Measurements from ENCODE around the gene NSMCE1. TPM values are rescaled to one million over a fixed set of nuclear protein-coding genes. Genes with fewer than 3 reads are reported as not detected.

Gene NSMCE1
- total and polyA plus RNA-seq, 2 of the 8 experiments (the other 6 are each of a cell fraction or from before 2014, with no cell fraction given) = 8.1 to 16.6 TPM

DNA sequence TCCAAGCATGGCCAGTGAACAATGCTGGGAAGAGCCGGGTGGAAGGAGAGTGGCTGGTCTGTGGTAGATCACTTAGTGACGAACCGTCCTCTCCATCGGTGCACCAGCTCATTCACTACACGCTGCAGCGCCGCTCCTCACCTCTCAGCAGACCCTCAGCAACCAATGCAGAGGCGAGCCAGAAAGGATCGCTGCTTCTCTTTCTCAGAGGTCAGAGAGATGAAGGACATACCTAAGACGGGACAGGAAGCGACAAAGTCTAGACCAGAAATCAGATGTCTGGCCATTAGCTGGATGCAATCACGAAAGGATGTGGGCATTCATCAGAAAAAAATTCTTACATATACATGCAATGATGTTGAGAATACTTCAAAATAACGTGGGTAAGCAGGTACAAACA, 26.9 kb downstream of the NSMCE1 start (continued):
- TF ChIP-seq, protein P1, sequence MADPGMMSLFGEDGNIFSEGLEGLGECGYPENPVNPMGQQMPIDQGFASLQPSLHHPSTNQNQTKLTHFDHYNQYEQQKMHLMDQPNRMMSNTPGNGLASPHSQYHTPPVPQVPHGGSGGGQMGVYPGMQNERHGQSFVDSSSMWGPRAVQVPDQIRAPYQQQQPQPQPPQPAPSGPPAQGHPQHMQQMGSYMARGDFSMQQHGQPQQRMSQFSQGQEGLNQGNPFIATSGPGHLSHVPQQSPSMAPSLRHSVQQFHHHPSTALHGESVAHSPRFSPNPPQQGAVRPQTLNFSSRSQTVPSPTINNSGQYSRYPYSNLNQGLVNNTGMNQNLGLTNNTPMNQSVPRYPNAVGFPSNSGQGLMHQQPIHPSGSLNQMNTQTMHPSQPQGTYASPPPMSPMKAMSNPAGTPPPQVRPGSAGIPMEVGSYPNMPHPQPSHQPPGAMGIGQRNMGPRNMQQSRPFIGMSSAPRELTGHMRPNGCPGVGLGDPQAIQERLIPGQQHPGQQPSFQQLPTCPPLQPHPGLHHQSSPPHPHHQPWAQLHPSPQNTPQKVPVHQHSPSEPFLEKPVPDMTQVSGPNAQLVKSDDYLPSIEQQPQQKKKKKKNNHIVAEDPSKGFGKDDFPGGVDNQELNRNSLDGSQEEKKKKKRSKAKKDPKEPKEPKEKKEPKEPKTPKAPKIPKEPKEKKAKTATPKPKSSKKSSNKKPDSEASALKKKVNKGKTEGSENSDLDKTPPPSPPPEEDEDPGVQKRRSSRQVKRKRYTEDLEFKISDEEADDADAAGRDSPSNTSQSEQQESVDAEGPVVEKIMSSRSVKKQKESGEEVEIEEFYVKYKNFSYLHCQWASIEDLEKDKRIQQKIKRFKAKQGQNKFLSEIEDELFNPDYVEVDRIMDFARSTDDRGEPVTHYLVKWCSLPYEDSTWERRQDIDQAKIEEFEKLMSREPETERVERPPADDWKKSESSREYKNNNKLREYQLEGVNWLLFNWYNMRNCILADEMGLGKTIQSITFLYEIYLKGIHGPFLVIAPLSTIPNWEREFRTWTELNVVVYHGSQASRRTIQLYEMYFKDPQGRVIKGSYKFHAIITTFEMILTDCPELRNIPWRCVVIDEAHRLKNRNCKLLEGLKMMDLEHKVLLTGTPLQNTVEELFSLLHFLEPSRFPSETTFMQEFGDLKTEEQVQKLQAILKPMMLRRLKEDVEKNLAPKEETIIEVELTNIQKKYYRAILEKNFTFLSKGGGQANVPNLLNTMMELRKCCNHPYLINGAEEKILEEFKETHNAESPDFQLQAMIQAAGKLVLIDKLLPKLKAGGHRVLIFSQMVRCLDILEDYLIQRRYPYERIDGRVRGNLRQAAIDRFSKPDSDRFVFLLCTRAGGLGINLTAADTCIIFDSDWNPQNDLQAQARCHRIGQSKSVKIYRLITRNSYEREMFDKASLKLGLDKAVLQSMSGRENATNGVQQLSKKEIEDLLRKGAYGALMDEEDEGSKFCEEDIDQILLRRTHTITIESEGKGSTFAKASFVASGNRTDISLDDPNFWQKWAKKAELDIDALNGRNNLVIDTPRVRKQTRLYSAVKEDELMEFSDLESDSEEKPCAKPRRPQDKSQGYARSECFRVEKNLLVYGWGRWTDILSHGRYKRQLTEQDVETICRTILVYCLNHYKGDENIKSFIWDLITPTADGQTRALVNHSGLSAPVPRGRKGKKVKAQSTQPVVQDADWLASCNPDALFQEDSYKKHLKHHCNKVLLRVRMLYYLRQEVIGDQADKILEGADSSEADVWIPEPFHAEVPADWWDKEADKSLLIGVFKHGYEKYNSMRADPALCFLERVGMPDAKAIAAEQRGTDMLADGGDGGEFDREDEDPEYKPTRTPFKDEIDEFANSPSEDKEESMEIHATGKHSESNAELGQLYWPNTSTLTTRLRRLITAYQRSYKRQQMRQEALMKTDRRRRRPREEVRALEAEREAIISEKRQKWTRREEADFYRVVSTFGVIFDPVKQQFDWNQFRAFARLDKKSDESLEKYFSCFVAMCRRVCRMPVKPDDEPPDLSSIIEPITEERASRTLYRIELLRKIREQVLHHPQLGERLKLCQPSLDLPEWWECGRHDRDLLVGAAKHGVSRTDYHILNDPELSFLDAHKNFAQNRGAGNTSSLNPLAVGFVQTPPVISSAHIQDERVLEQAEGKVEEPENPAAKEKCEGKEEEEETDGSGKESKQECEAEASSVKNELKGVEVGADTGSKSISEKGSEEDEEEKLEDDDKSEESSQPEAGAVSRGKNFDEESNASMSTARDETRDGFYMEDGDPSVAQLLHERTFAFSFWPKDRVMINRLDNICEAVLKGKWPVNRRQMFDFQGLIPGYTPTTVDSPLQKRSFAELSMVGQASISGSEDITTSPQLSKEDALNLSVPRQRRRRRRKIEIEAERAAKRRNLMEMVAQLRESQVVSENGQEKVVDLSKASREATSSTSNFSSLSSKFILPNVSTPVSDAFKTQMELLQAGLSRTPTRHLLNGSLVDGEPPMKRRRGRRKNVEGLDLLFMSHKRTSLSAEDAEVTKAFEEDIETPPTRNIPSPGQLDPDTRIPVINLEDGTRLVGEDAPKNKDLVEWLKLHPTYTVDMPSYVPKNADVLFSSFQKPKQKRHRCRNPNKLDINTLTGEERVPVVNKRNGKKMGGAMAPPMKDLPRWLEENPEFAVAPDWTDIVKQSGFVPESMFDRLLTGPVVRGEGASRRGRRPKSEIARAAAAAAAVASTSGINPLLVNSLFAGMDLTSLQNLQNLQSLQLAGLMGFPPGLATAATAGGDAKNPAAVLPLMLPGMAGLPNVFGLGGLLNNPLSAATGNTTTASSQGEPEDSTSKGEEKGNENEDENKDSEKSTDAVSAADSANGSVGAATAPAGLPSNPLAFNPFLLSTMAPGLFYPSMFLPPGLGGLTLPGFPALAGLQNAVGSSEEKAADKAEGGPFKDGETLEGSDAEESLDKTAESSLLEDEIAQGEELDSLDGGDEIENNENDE (IDR thresholded peaks at IDR 0.05; ENCODE audit: insufficient replicate concordance, low read length) = no peak
- no peak for TF ChIP-seq RNF2 (IDR thresholded peaks at IDR 0.05; ENCODE audit: borderline replicate concordance, low read depth, low read length, missing control alignments, poor library complexity, severe bottlenecking)

All from H1 (cell line).